Pericardium fibroblast (primary cell): ENCODE results near the gene NHLRC1. TPM values are rescaled to one million over a fixed set of nuclear protein-coding genes. Genes with fewer than 3 reads are reported as not detected.

Source experiments
- total RNA-seq: library from RNA; depleted of rRNA; stranded (reverse); fragments of >200 nt; gene quantifications from 2 replicates; pipeline ENCODE4 v1.2.3, GENCODE V29; 2015

NHLRC1 gene
- 1.5 and 1.6 TPM in 2 replicates for total RNA-seq

GRCh38 chr6:18122128-18123093 lies at the start of gene NHLRC1:
TSS of gene NHLRC1 (minus strand) at chr6:18122677. CDS start at chr6:18122606, 71 bp downstream.

GRCh38 chr6:18155150-18155863 lies 32.8 kb upstream of the NHLRC1 start, which contains the start of gene KDM1B:
TSS of gene KDM1B (plus strand) at chr6:18155422. CDS start at chr6:18159896, 4,474 bp downstream.

GRCh38 chr6:18154507-18155149 lies 32.2 kb upstream of the NHLRC1 start, which contains the start of gene TPMT:
TSS of gene TPMT (minus strand) at chr6:18155077. CDS start at chr6:18149127, 5,950 bp downstream.

Other genes starting within 250 kb of the NHLRC1 start
- gene KIF13A, start 135.0 kb downstream of the NHLRC1 start, total RNA-seq: 14.3 and 15.1 TPM in 2 replicates
- gene TPMT, start 32.4 kb upstream of the NHLRC1 start, total RNA-seq: 4.9 and 6.8 TPM in 2 replicates
- gene KDM1B, start 32.7 kb upstream of the NHLRC1 start, total RNA-seq: 5.6 and 19.7 TPM in 2 replicates
- 44.0 and 44.6 TPM in 2 replicates for gene DEK, start 141.9 kb upstream of the NHLRC1 start, total RNA-seq